ENCODE data around the gene AKR1C1.
"Not testable (repeated sequence)": the region's sequence is repeated elsewhere in the genome, so short reads cannot be mapped to it uniquely, and the experiment has no call there.

Gene AKR1C1

GRCh38 chr10:4984223-4984622, 21.0 kb downstream of the AKR1C1 start:
- DNase-seq: no peak

- no peak for DNase-seq
Observed at GRCh38 chr10:4984971-4985594, 21.9 kb downstream of the AKR1C1 start.

GRCh38 chr10:4988000-4988641, 24.9 kb downstream of the AKR1C1 start:
- not testable (repeated sequence) for DNase-seq

- DNase-seq: no peak
Observed at GRCh38 chr10:4990217-4990616, 27.0 kb downstream of the AKR1C1 start.

GRCh38 chr10:4991463-4991862, 28.2 kb downstream of the AKR1C1 start:
- DNase-seq: not testable (repeated sequence)

- DNase-seq: not testable (repeated sequence)
Observed at GRCh38 chr10:4992564-4992963, 29.3 kb downstream of the AKR1C1 start.

GRCh38 chr10:4994260-4994659, 31.0 kb downstream of the AKR1C1 start:
- not testable (repeated sequence) for DNase-seq

GRCh38 chr10:4998671-4999070, 35.5 kb downstream of the AKR1C1 start:
- DNase-seq: no peak

GRCh38 chr10:5002013-5002727, 39.0 kb downstream of the AKR1C1 start:
- DNase-seq: no peak

GRCh38 chr10:5003127-5004029, 40.2 kb downstream of the AKR1C1 start, which contains the start of gene AKR1C2:
Gene AKR1C2, minus strand, starts transcription at chr10:5003857. Its CDS starts 22 bp downstream, at chr10:5003835.
- not testable (repeated sequence) for DNase-seq

GRCh38 chr10:5004030-5004385, 40.8 kb downstream of the AKR1C1 start:
- DNase-seq: not testable (repeated sequence)

- DNase-seq: not testable (repeated sequence)
Observed at GRCh38 chr10:5004501-5004900, 41.3 kb downstream of the AKR1C1 start.

- not testable (repeated sequence) for DNase-seq
Observed at GRCh38 chr10:5008857-5009548, 45.8 kb downstream of the AKR1C1 start.

GRCh38 chr10:5010043-5010442, 46.8 kb downstream of the AKR1C1 start:
- not testable (repeated sequence) for DNase-seq

- not testable (repeated sequence) for DNase-seq
Observed at GRCh38 chr10:5011392-5011791, 48.2 kb downstream of the AKR1C1 start.

GRCh38 chr10:5012595-5012994, 49.4 kb downstream of the AKR1C1 start:
- DNase-seq: no peak

- no peak for DNase-seq
Observed at GRCh38 chr10:5013385-5013784, 50.2 kb downstream of the AKR1C1 start.

GRCh38 chr10:5014200-5014910, 51.1 kb downstream of the AKR1C1 start:
- DNase-seq: not testable (repeated sequence)

GRCh38 chr10:5014936-5015335, 51.7 kb downstream of the AKR1C1 start:
- peak in 1 of 2 experiments; percentile 18 for DNase-seq

- no peak for DNase-seq
Observed at GRCh38 chr10:5018134-5018533, 54.9 kb downstream of the AKR1C1 start.

- DNase-seq: not testable (repeated sequence)
Observed at GRCh38 chr10:5018671-5019277, 55.6 kb downstream of the AKR1C1 start.
